Fibroblast of pulmonary artery (primary cell): Measurements from ENCODE around the gene ELMOD3.
"Not testable (repeated sequence)": the region's sequence is repeated elsewhere in the genome, so short reads cannot be mapped to it uniquely, and the experiment has no call there.

ENCODE experiments used
- DNase-seq: peaks from one replicate; pipeline ENCODE4 v3.0.0-alpha.2; 2010; ENCODE audit warnings: low read depth
- H3K4me3 ChIP-seq: replicated peaks from 2 replicates; pipeline ENCODE4 v1.5.1; 2011; ENCODE audit warnings: low read depth, mild to moderate bottlenecking, control low read depth, low read length, moderate library complexity
- CTCF ChIP-seq: IDR thresholded peaks from 2 replicates; pipeline ENCODE4 v1.5.1; 2011; ENCODE audit warnings: mild to moderate bottlenecking, control low read depth, low read length, inconsistent platforms; ENCODE audit errors: missing control alignments

Gene ELMOD3

GRCh38 chr2:85344356-85344954 lies 10.1 kb upstream of the ELMOD3 start:
- no peak for DNase-seq
- no peak for TF ChIP-seq CTCF
- no peak overlapping the region for H3K4me3 ChIP-seq

- TF ChIP-seq CTCF, result no peak
- DNase-seq, result no peak
- H3K4me3 ChIP-seq, result no peak overlapping the region
These were observed 7.0 kb upstream of the ELMOD3 start for GRCh38 chr2:85347599-85347998.

GRCh38 chr2:85353876-85354285 lies 688 bp upstream of the ELMOD3 start:
- DNase-seq, result peak; percentile 27
- no peak for TF ChIP-seq CTCF
- peak overlapping the region; percentile 97 for H3K4me3 ChIP-seq

GRCh38 chr2:85355073-85355410 lies 473 bp downstream of the ELMOD3 start:
- no peak for DNase-seq
- peak overlapping the region; percentile 97 for H3K4me3 ChIP-seq

GRCh38 chr2:85355521-85355920 lies 952 bp downstream of the ELMOD3 start:
- peak overlapping the region; percentile 97 for H3K4me3 ChIP-seq
- no peak for DNase-seq
- no peak for TF ChIP-seq CTCF

More at GRCh38 chr2:85355073-85355410, 473 bp downstream of the ELMOD3 start:
- TF ChIP-seq CTCF, result no peak

GRCh38 chr2:85356186-85356585 lies 1.6 kb downstream of the ELMOD3 start:
- no peak for DNase-seq
- no peak for TF ChIP-seq CTCF
- no peak overlapping the region for H3K4me3 ChIP-seq

GRCh38 chr2:85357736-85358135 lies 3.2 kb downstream of the ELMOD3 start:
- no peak for DNase-seq
- H3K4me3 ChIP-seq, result no peak overlapping the region
- no peak for TF ChIP-seq CTCF

- DNase-seq, H3K4me3 ChIP-seq: not testable (repeated sequence)
These were observed 8.3 kb downstream of the ELMOD3 start for GRCh38 chr2:85362653-85363387.
